PC-3 (cell line): Measurements from ENCODE around the gene NINL.

Source experiments
- EZH2 ChIP-seq: fragments of 300-600 bp; sonication (generic); IDR thresholded peaks from one replicate; pipeline ENCODE4 v1.6.1; 2017; ENCODE audit warnings: antibody characterized with exemption, mild to moderate bottlenecking, low read length; ENCODE audit not compliant: unreplicated experiment
- TF ChIP-seq, protein P1 (sequence below): fragments of 300-600 bp; sonication (generic); conservative IDR thresholded peaks from 2 replicates; pipeline ENCODE4 v1.5.1; 2017; ENCODE audit warnings: antibody characterized with exemption, low read depth, mild to moderate bottlenecking, low read length

DNA sequence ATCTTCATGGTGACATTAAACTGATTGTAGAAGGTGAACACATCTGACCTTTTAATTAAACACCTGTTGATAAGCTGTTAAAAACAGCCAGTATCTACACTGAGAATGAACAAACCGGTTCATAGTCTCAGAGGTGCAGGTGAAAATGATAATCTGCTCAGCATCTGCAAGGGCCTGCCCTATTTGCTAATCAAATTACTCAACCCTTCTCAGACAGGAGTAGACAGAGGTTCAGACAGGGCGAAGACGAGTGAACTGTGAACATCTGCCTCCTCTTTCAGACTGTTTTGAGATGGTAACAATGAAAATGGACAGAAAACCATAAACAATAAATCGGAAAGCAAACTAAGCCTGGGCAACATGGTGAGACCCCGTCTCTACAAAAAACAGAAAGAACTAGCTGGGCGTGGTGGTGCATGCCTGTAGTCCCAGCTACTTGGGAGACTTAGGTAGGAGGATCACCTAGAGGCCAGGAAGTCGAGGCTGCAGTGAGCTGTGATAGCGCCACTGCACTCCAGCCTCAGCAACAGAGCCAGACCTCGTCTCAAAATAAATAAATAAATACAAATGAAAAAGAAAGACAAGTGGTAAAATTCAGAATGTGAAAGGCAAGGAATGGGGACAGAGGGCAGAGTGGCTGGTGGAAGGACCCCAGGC, 55.9 kb downstream of the NINL start:
- TF ChIP-seq, protein P1, sequence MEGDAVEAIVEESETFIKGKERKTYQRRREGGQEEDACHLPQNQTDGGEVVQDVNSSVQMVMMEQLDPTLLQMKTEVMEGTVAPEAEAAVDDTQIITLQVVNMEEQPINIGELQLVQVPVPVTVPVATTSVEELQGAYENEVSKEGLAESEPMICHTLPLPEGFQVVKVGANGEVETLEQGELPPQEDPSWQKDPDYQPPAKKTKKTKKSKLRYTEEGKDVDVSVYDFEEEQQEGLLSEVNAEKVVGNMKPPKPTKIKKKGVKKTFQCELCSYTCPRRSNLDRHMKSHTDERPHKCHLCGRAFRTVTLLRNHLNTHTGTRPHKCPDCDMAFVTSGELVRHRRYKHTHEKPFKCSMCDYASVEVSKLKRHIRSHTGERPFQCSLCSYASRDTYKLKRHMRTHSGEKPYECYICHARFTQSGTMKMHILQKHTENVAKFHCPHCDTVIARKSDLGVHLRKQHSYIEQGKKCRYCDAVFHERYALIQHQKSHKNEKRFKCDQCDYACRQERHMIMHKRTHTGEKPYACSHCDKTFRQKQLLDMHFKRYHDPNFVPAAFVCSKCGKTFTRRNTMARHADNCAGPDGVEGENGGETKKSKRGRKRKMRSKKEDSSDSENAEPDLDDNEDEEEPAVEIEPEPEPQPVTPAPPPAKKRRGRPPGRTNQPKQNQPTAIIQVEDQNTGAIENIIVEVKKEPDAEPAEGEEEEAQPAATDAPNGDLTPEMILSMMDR = no peak
- TF ChIP-seq EZH2 = no peak
